HepG2 (cell line): ENCODE results near the gene ATG7. TPM values are rescaled to one million over a fixed set of nuclear protein-coding genes. Genes with fewer than 3 reads are reported as not detected.

Source experiments
- BCL6 ChIP-seq: IDR thresholded peaks from 2 replicates; pipeline ENCODE4 v1.6.1; 2016; ENCODE audit warnings: missing genetic modification reagents, missing compliant biosample characterization
- CEBPZ ChIP-seq: IDR thresholded peaks from 2 replicates; pipeline ENCODE4 v1.6.1; 2012; ENCODE audit warnings: low read length, improper control_type of control experiment
- KIAA2018 ChIP-seq: sonication (generic); formaldehyde crosslinking; IDR thresholded peaks from 2 replicates; pipeline ENCODE4 v1.5.0; 2020; ENCODE audit warnings: mild to moderate bottlenecking, missing genetic modification reagents, borderline replicate concordance
- MED8 ChIP-seq: sonication (generic); formaldehyde crosslinking; IDR thresholded peaks from 2 replicates; pipeline ENCODE4 v1.8.1; 2023; ENCODE audit warnings: mild to moderate bottlenecking, missing genetic modification reagents; ENCODE audit not compliant: insufficient replicate concordance
- NAIF1 ChIP-seq: sonication (generic); formaldehyde crosslinking; IDR thresholded peaks from 2 replicates; pipeline ENCODE4 v1.5.0; 2020; ENCODE audit warnings: mild to moderate bottlenecking, missing genetic modification reagents, borderline replicate concordance
- PHB2 ChIP-seq: fragments of 450-650 bp; IDR thresholded peaks from 2 replicates; pipeline ENCODE4 v1.6.1; 2018; ENCODE audit not compliant: partially characterized antibody
- TAF1 ChIP-seq: sonication (generic); formaldehyde crosslinking; IDR thresholded peaks from 2 replicates; pipeline ENCODE4 v1.4.0; 2020; ENCODE audit warnings: missing genetic modification reagents
- ZNF75D ChIP-seq: sonication (generic); formaldehyde crosslinking; IDR thresholded peaks from 2 replicates; pipeline ENCODE4 v1.8.1; 2023; ENCODE audit warnings: missing genetic modification reagents, mild to moderate bottlenecking, borderline replicate concordance
- polyA plus RNA-seq, 8 experiments: library from polyadenylated mRNA; depleted of rRNA in 3 of 8; stranded (reverse) in 7 of 8; unstranded in 1 of 8; fragments of >200 nt; fragmentation: Illumina TruSeq in 4 of 8; extraction: Trizol in 4 of 8; gene quantifications; 2 replicates each; pipeline versions ENCODE4 v1.2.1 to v1.2.3, GENCODE V29; 2011 to 2016; ENCODE audit warnings: low read depth in 4 of 8, missing spikeins in 1 of 8, mixed read lengths in 1 of 8; ENCODE audit not compliant: insufficient read depth in 1 of 8
- total RNA-seq, 5 experiments: library from RNA; depleted of rRNA; stranded (reverse); fragments of >200 nt; fragmentation: Illumina TruSeq; extraction: Trizol; gene quantifications; 2 replicates each; pipeline ENCODE4 v1.2.3, GENCODE V29; 2016; ENCODE audit warnings: low read depth in 1 of 5
- TF ChIP-seq, protein P1 (sequence below): sonication (generic); formaldehyde crosslinking; IDR thresholded peaks from 2 replicates; pipeline ENCODE4 v1.5.0; 2020; ENCODE audit warnings: missing genetic modification reagents

The ATG7 gene
- total and polyA plus RNA-seq, 2 of the 13 experiments (the other 11 are each of a cell fraction or from before 2014, with no cell fraction given): 7.8 to 22.1 TPM

GRCh38 chr3:11271986-11272904, at the start of gene ATG7 (continued):
- TF ChIP-seq KIAA2018 (CRISPR knock-in tag) (no peak), TAF1 (peak; percentile 85), MED8 (peak; percentile 80), CEBPZ (no peak), NAIF1 (no peak), ZNF75D (no peak), PHB2 (no peak), BCL6 (CRISPR knock-in tag) (0 out of 2 replicates have a peak, but pooled peaks have one; percentile 22)
- TF ChIP-seq, protein P1, sequence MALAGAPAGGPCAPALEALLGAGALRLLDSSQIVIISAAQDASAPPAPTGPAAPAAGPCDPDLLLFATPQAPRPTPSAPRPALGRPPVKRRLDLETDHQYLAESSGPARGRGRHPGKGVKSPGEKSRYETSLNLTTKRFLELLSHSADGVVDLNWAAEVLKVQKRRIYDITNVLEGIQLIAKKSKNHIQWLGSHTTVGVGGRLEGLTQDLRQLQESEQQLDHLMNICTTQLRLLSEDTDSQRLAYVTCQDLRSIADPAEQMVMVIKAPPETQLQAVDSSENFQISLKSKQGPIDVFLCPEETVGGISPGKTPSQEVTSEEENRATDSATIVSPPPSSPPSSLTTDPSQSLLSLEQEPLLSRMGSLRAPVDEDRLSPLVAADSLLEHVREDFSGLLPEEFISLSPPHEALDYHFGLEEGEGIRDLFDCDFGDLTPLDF (CRISPR knock-in tag): peak; percentile 96
